Metanephros (tissue), 2 donors: ENCODE data around the gene SPDYE16. TPM values are rescaled to one million over a fixed set of nuclear protein-coding genes. Genes with fewer than 3 reads are reported as not detected.

Experiments
- small RNA-seq: library from RNA; depleted of rRNA; stranded (forward); fragments of <200 nt; gene quantifications from one replicate; pipeline ENCODE3, GENCODE V24; 2014; ENCODE audit warnings: low replicate concordance
- total RNA-seq: library from RNA; depleted of rRNA; stranded (reverse); fragments of >200 nt; gene quantifications from one replicate; pipeline ENCODE4 v1.2.3, GENCODE V29; 2014

SPDYE16 gene, protein sequence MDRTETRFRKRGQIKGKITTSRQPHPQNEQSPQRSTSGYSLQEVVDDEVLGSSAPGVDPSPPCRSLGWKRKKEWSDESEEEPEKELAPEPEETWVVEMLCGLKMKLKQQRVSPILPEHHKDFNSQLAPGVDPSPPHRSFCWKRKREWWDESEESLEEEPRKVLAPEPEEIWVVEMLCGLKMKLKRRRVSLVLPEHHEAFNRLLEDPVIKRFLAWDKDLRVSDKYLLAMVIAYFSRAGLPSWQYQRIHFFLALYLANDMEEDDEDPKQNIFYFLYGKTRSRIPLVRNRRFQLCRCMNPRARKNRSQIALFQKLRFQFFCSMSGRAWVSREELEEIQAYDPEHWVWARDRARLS
- 0.53 TPM for total RNA-seq

GRCh38 chr7:76543197-76543596, at the start of gene SPDYE16:
Gene SPDYE16, minus strand, starts transcription at chr7:76543297. Its CDS starts 1,838 bp downstream, at chr7:76541459.

DNA sequence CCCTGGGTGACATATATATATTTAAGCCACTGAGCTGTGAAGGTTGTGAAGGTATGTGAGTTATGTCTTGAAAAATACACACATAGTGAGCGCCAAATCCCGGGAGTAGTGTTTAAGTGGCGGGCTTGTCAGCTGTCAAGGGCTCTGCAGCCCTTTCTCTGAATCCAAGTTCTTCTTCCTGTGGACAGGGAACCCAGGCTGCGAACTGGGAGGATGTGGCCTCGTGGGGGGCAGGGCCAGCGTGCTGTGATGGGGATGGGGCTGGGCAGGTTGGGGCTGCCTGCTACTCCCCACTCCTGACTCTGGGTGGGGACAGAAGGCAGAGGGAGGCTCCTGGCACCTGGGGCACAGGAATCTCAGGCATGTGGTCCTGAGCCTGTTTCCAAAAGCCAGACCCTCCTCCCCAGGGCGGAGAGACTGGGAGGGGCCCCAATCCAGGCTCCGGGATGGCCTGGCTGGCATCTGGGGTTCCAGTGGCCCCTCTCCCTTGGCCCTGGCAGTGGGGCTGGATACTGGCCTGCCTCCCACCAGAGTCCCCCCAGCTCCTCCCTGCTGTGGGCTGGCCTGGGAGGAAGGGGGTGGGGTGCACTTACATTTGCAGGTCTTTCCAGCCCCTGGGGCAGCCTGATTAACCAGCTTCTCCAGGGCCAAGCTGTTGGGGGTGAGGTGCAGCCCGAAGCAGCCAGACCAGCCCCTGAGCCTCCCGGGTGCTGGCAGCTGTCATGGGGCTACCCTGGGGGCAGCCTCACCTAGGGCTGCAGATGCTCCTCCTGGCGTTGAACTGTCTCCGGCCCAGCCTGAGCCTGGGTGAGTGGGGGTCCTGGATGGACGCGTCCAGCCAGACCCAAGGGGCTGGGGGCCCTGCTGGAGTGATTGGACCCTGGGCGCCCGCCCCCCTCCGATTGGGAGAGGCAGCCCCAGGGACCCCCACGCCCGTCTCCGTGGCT, 32.9 kb downstream of the SPDYE16 start, which contains the start of gene UPK3B:
Gene UPK3B, plus strand, starts transcription at position 622 of the 947 bp plus-strand sequence. Its CDS starts 101 bp downstream, at position 723.

Small RNA genes lying within 50 kb of the gene (small RNA-seq; reads per million reads assigned to genes)
- not detected for gene RF00019

Other genes with a start within 250 kb of the SPDYE16 start
- gene HSPB1, start 240.6 kb downstream of the SPDYE16 start, total RNA-seq, result 272 TPM
- gene YWHAG, start 184.3 kb downstream of the SPDYE16 start, total RNA-seq, result 87.1 TPM
- gene SSC4D, start 133.6 kb downstream of the SPDYE16 start, total RNA-seq, result 3.7 TPM
- 1.5 TPM for gene ZP3, start 118.3 kb downstream of the SPDYE16 start, total RNA-seq
- gene DTX2, start 81.6 kb downstream of the SPDYE16 start, total RNA-seq, result 14.0 TPM
- gene UPK3B, start 32.7 kb downstream of the SPDYE16 start, total RNA-seq, result 1.6 TPM
- 8.3 TPM for gene POMZP3, start 84.0 kb upstream of the SPDYE16 start, total RNA-seq